ENCODE measurements around the gene IQCE.
A peak's percentile ranks its signal among the peaks of the same experiment; 100 is the strongest.

Gene IQCE

DNA sequence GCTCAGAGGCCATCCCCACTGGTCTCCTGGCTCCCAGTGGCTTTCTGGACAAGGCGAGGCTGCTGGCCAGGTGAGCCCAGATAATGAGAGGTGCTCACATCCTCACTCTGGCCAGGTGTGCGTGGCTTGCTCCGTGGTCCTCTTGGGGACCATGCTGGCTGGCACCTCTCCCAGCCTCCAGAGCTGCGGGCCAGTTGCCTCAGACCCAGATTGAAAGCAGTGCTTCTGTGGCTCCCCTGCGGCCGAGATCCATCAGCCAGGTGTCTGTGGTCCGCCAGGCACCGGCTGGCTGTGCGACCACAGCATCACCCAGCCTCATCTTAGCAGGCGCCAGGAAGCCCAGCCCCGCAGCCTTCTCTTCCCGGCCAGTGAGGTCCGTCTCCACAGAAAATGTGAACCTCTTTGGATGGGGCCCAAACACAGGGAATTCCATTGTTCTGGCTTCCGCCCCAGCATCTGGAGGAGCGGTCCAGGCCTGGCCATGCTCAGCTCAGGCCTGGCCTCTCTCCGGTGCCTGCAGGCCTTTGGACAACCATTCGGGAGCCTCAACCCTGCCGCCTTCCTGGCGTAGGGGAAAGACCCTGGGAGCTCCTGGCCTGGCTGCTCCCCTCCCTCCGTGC, 67.8 kb downstream of the IQCE start:
- no peak overlapping the region for H3K9ac ChIP-seq (ENCODE audit: insufficient read length, low read depth)
- no peaks in the 10 kb centered on the region for H3K27me3 ChIP-seq (ENCODE audit: insufficient read depth, insufficient read length)
- TF ChIP-seq SUZ12 (IDR thresholded peaks at IDR 0.05; ENCODE audit: extremely low read depth, insufficient read depth, insufficient read length) (no peak), ZNF274 (IDR thresholded peaks at IDR 0.05; ENCODE audit: low read depth, low read length) (no peak), YY1 (IDR thresholded peaks at IDR 0.05; ENCODE audit: insufficient read depth, insufficient read length) (no peak)
- peaks cover 8% of the 10 kb centered on the region; the same call in 1 of the 2 replicates for H3K9me3 ChIP-seq (ENCODE audit: insufficient read depth, low read length)
- no peak for DNase-seq (ENCODE audit: low read depth, low spot score)
- H3K4me3 ChIP-seq (ENCODE audit: insufficient read length, low read depth): no peak overlapping the region
- no peaks in the 10 kb centered on the region for H3K36me3 ChIP-seq (ENCODE audit: insufficient read depth, insufficient read length, low read length)
- peaks cover 33% of the 10 kb centered on the region for H3K4me1 ChIP-seq (ENCODE audit: insufficient read depth, insufficient read length)

DNA sequence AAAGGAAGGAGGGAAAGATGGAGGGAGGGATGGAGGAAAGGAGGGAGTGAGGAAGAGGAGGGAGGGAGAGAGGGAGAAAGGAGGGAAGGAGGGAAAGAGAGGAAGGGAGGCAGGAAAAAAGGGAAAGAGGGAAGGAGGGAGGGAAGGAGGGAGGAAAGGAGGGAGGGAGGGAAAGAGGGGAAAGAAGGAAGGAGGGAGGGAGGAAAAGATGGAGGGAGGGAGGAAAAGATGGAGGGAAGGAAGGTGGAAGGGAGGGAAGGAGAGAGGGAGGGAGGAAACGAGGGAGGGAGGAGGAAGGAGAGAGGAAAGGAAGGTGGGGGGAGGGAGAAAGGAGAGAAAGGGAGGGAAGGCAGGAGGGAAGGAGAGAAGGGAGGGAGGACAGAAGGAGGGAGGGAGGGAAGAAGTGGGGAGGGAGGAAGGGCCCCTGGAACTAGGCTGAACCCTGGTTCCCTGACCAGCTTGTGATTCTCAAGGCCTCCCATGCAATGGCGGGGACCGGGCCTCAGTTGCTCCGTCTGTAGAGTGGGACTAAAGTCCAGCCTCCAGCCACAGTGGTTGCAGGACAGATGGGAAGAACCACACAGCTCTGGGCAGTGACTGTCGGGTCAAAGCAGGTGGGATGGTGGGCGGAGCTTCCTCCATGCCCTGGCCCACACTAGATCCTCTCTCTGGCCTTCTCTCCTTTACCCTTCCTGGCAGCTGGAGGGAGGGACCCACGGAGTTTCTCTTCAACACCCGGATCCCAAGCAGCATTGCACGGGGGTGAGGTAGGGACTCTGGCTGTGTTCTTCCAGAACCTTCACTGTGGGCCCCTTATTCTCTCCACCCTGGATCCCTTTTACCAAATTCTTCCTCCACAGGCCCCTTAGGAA, 68.7 kb downstream of the IQCE start:
- DNase-seq (ENCODE audit: low read depth, low spot score): no peak
- Histone ChIP-seq H3K9me3 (ENCODE audit: insufficient read depth, low read length) (peaks cover 8% of the 10 kb centered on the region; the same call in 1 of the 2 replicates), H3K9ac (ENCODE audit: insufficient read length, low read depth) (no peak overlapping the region), H3K36me3 (ENCODE audit: insufficient read depth, insufficient read length, low read length) (no peaks in the 10 kb centered on the region), H3K27me3 (ENCODE audit: insufficient read depth, insufficient read length) (no peaks in the 10 kb centered on the region), H3K4me3 (ENCODE audit: insufficient read length, low read depth) (no peak overlapping the region), H3K4me1 (ENCODE audit: insufficient read depth, insufficient read length) (peaks cover 27% of the 10 kb centered on the region)
- no peak for TF ChIP-seq SUZ12 (IDR thresholded peaks at IDR 0.05; ENCODE audit: extremely low read depth, insufficient read depth, insufficient read length)
- TF ChIP-seq ZNF274 (IDR thresholded peaks at IDR 0.05; ENCODE audit: low read depth, low read length): no peak
- no peak for TF ChIP-seq YY1 (IDR thresholded peaks at IDR 0.05; ENCODE audit: insufficient read depth, insufficient read length)

DNA sequence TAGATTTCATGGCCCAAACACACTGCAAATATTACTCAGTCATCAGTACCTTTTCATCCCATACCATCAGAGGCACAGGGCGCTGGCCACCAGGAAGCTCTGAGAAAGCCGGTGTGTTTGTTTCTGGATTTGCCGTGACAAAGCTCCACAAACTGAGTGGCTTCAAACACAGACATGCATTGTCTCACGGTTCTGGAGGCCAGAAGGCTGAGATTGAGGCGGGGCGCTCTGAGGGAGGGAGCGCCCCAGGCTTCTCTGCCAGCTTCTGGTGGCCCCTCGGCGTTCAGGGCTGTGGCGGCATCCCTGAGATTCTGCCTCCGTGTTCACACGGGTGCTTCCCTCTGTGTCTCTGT, 69.3 kb downstream of the IQCE start:
- H3K4me1 ChIP-seq (ENCODE audit: insufficient read depth, insufficient read length): peaks cover 25% of the 10 kb centered on the region
- peaks cover 8% of the 10 kb centered on the region; the same call in 1 of the 2 replicates for H3K9me3 ChIP-seq (ENCODE audit: insufficient read depth, low read length)
- DNase-seq (ENCODE audit: low read depth, low spot score): no peak
- no peaks in the 10 kb centered on the region for H3K36me3 ChIP-seq (ENCODE audit: insufficient read depth, insufficient read length, low read length)
- H3K27me3 ChIP-seq (ENCODE audit: insufficient read depth, insufficient read length): no peaks in the 10 kb centered on the region
- TF ChIP-seq SUZ12 (IDR thresholded peaks at IDR 0.05; ENCODE audit: extremely low read depth, insufficient read depth, insufficient read length): no peak
- no peak for TF ChIP-seq YY1 (IDR thresholded peaks at IDR 0.05; ENCODE audit: insufficient read depth, insufficient read length)
- TF ChIP-seq ZNF274 (IDR thresholded peaks at IDR 0.05; ENCODE audit: low read depth, low read length): no peak
- H3K9ac ChIP-seq (ENCODE audit: insufficient read length, low read depth): no peak overlapping the region
- H3K4me3 ChIP-seq (ENCODE audit: insufficient read length, low read depth): no peak overlapping the region

DNA sequence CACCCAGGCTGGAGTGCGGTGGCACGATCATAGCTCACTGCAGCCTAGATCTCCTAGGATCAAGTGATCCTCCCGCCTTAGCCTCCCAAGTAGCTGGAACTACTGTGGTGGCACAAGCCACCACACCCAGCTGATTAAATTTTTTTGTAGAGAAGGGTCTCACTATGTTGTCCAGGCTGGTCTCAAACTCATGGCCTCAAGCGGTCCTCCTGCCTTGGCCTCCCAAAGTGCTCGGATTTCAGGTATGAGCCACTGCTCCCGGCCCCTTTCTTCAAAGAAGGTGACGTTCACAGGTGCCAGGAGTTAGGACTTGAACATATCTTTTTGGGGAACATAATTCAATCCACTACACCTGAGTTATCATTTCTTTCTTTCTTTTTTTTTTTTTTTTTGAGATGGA, 70.1 kb downstream of the IQCE start:
- Histone ChIP-seq H3K4me1 (ENCODE audit: insufficient read depth, insufficient read length) (peaks cover 23% of the 10 kb centered on the region), H3K9me3 (ENCODE audit: insufficient read depth, low read length) (peaks cover 8% of the 10 kb centered on the region; the same call in 1 of the 2 replicates), H3K4me3 (ENCODE audit: insufficient read length, low read depth) (no peak overlapping the region), H3K27me3 (ENCODE audit: insufficient read depth, insufficient read length) (no peaks in the 10 kb centered on the region), H3K9ac (ENCODE audit: insufficient read length, low read depth) (no peak overlapping the region), H3K36me3 (ENCODE audit: insufficient read depth, insufficient read length, low read length) (no peaks in the 10 kb centered on the region)
- TF ChIP-seq SUZ12 (IDR thresholded peaks at IDR 0.05; ENCODE audit: extremely low read depth, insufficient read depth, insufficient read length) (no peak), YY1 (IDR thresholded peaks at IDR 0.05; ENCODE audit: insufficient read depth, insufficient read length) (no peak), ZNF274 (IDR thresholded peaks at IDR 0.05; ENCODE audit: low read depth, low read length) (no peak)
- no peak for DNase-seq (ENCODE audit: low read depth, low spot score)

DNA sequence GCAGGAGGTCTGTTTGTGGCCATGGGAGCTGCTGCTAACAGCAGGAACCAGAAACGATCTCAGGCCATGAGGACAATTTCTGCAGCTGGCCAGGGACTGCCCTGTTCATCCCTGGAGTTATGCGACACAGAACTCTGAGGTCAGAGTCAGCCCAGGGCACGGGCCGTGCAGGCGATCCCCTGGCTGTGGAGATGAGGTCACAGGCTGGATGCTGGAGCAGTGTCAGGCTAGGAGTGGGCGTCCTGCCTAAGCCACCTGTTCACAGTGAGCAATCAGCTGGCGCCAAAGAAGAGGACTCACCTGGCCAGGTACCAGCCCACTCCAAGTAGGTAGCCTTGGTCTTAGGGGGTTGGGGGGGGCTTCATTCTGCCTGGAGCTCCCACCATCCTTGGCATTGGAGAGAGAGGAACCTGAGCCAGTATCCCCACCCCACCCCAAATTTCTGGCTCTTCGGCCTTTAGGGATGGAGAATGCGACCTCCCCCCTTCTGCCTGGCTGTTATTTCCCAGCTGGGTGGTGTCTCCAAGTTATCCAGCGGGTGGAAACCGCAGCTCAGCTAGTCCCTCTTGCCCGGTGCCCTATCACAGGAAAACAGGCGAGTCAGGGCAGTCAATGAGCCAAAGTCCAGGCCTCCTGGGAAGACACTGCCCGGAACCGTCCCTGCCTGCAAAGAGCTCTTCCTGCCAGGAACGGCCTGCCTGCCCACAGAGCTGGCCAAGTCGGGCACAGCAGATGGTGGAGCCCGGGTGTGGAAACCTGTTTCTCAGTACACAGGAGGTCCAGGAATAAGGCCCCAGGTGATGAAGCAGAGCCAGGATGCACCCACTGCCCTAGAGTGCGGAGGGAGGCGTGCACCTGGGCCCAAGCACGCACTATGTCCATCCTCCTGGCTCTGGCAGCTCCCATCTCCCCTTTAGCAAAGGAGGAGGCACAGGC, 71.2 kb downstream of the IQCE start:
- peaks cover 8% of the 10 kb centered on the region; the same call in 1 of the 2 replicates for H3K9me3 ChIP-seq (ENCODE audit: insufficient read depth, low read length)

DNA sequence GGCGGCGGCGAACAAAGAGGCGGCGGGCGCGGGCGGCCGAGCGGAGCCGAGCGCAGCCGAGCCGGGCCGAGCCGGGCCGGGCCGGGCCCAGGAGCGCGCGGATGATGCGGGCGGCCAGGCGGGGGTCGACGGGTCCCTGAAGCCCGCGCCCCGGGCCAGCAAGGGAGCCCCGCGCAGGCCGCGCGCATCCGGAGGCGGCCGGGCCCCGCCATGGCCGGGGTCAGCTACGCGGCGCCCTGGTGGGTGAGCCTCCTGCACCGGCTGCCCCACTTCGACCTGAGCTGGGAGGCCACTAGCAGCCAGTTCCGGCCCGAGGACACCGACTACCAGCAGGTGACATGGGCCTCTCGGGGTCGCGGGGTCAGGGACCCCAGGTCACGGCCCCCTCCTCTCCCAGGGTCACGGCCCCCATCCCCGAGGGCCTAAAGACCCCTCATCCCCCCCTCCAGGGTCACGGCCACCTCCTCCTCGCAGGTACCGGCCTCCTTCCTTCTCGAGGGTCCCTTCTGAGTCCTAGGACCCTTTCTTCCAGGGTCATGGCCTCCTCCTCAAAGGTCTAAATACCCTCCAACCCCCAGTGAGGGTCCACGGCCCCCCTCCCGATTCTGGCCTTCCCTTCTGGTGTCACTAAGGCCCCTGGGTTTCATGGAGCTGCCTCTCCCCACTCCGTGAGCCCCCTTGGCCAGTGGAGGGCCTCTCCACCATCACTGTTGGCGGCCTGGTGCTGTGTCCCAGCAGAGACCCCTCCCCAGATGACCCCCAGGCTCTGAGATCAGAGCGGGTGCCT, 73.4 kb downstream of the IQCE start, which contains the start of gene TTYH3:
Gene TTYH3 (plus strand): TSS at position 41 of the 787 bp plus-strand sequence. CDS start 170 bp downstream, at position 211.
- no peak for TF ChIP-seq YY1 (IDR thresholded peaks at IDR 0.05; ENCODE audit: insufficient read depth, insufficient read length)
- no peak for TF ChIP-seq SUZ12 (IDR thresholded peaks at IDR 0.05; ENCODE audit: extremely low read depth, insufficient read depth, insufficient read length)
- no peak for TF ChIP-seq ZNF274 (IDR thresholded peaks at IDR 0.05; ENCODE audit: low read depth, low read length)
- H3K36me3 ChIP-seq (ENCODE audit: insufficient read depth, insufficient read length, low read length): peaks cover 26% of the 10 kb centered on the region
- peak within 1 kb of the TSS; percentile 96 for H3K9ac ChIP-seq (ENCODE audit: insufficient read length, low read depth)
- H3K4me3 ChIP-seq (ENCODE audit: insufficient read length, low read depth): peak within 1 kb of the TSS; percentile 91
- no peaks in the 10 kb centered on the region for H3K9me3 ChIP-seq (ENCODE audit: insufficient read depth, low read length)
- peaks cover 35% of the 10 kb centered on the region for H3K4me1 ChIP-seq (ENCODE audit: insufficient read depth, insufficient read length)
- DNase-seq (ENCODE audit: low read depth, low spot score): no peak
- no peaks in the 10 kb centered on the region for H3K27me3 ChIP-seq (ENCODE audit: insufficient read depth, insufficient read length)

More for the DNA sequence above, 71.2 kb downstream of the IQCE start:
- no peak for DNase-seq (ENCODE audit: low read depth, low spot score)
- H3K4me3 ChIP-seq (ENCODE audit: insufficient read length, low read depth): no peak overlapping the region
- no peak for TF ChIP-seq ZNF274 (IDR thresholded peaks at IDR 0.05; ENCODE audit: low read depth, low read length)
- TF ChIP-seq SUZ12 (IDR thresholded peaks at IDR 0.05; ENCODE audit: extremely low read depth, insufficient read depth, insufficient read length): no peak
- no peak for TF ChIP-seq YY1 (IDR thresholded peaks at IDR 0.05; ENCODE audit: insufficient read depth, insufficient read length)
- H3K27me3 ChIP-seq (ENCODE audit: insufficient read depth, insufficient read length): no peaks in the 10 kb centered on the region
- H3K9ac ChIP-seq (ENCODE audit: insufficient read length, low read depth): peak overlapping the region; percentile 46
- peaks cover 10% of the 10 kb centered on the region for H3K36me3 ChIP-seq (ENCODE audit: insufficient read depth, insufficient read length, low read length)
- H3K4me1 ChIP-seq (ENCODE audit: insufficient read depth, insufficient read length): peaks cover 22% of the 10 kb centered on the region
